Erythroblast (primary cell): Measurements from ENCODE around the gene ADAM10.

Experiments used
- GATA1 ChIP-seq: IDR thresholded peaks from 2 replicates; pipeline ENCODE4 v1.6.1; 2011; ENCODE audit warnings: low read depth, mild to moderate bottlenecking, control low read depth, low read length, moderate library complexity
- POLR2A ChIP-seq: IDR thresholded peaks from 2 replicates; pipeline ENCODE4 v1.6.1; 2011; ENCODE audit warnings: mild to moderate bottlenecking, low read length

- TF ChIP-seq POLR2A = no peak
- no peak for TF ChIP-seq GATA1
These were observed 13.2 kb upstream of the ADAM10 start for GRCh38 chr15:58762731-58763130.
